ENCODE data around the gene KRTAP5-7.

DNA sequence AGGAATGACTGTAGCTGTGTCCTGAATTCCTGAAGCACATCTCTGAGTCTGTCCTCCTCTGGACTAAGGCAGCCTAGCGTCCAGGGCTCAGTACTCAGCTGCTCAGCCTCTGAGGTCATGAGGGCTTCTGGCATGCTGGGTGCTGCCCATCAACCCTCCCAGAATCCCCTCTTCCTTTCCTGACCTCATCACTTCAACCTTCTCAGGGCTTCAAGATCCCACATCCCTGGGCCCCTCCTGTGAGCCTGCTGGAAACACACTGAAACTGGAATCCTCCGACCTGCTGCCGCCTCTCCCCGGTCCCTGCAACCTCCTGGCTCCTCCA, 11.6 kb downstream of the KRTAP5-7 start:
- TF ChIP-seq RAD21 (IDR thresholded peaks at IDR 0.05; ENCODE audit: low read depth) (no peak), TAF1 (IDR thresholded peaks at IDR 0.05; ENCODE audit: low read depth) (no peak), YY1 (IDR thresholded peaks at IDR 0.05; ENCODE audit: low read depth) (no peak), TCF12 (IDR thresholded peaks at IDR 0.05; ENCODE audit: low read depth) (no peak), EP300 (IDR thresholded peaks at IDR 0.05; ENCODE audit: borderline replicate concordance) (no peak), FOXM1 (IDR thresholded peaks at IDR 0.05; ENCODE audit: borderline replicate concordance, low read depth) (no peak), ZBTB7A (IDR thresholded peaks at IDR 0.05; ENCODE audit: low read depth) (no peak), TEAD4 (IDR thresholded peaks at IDR 0.05) (no peak)
- TF ChIP-seq, protein P1, sequence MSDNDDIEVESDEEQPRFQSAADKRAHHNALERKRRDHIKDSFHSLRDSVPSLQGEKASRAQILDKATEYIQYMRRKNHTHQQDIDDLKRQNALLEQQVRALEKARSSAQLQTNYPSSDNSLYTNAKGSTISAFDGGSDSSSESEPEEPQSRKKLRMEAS (IDR thresholded peaks at IDR 0.05) = no peak
